SK-N-SH (cell line): ENCODE data around the gene RAB3B. TPM values are rescaled to one million over a fixed set of nuclear protein-coding genes. Genes with fewer than 3 reads are reported as not detected.

Source experiments
- CTCF ChIA-PET: fragments of 300-600, 350-600 bp; formaldehyde crosslinking; extraction: SDS; loops from one replicate; lab custom pipeline; 2021; lab: Yijun Ruan, JAX
- POLR2A ChIA-PET: fragments of 350-600 bp; sonication (Branson Sonifier 250); formaldehyde crosslinking; extraction: SDS; loops from one replicate; lab custom pipeline; 2020; ENCODE audit warnings: antibody characterized with exemption, inconsistent platforms; lab: Yijun Ruan, JAX
- DNase-seq: peaks from one replicate; pipeline ENCODE4 v3.0.0; 2012
- H2AFZ ChIP-seq: fragments of 200-600 bp; sonication (generic); 2 replicates; pipeline ENCODE4 v1.8.1; 2016; ENCODE audit warnings: antibody characterized with exemption, mild to moderate bottlenecking, low read depth
- H3F3A ChIP-seq: fragments of 200-600 bp; sonication (generic); replicated peaks from 2 replicates; pipeline ENCODE3; 2016; ENCODE audit warnings: antibody characterized with exemption, mild to moderate bottlenecking; ENCODE audit not compliant: insufficient read depth
- H3K27ac ChIP-seq, 2 experiments: fragments of 200-500 bp in 1 of 2; fragments of 200-600 bp in 1 of 2; sonication (Bioruptor generic) in 1 of 2; sonication (generic), shearing (Covaris generic) in 1 of 2; 2 replicates each; pipeline versions ENCODE4 v1.5.1 to v1.6.1; 2014 to 2016; ENCODE audit warnings: low read depth in 2 of 2, inconsistent platforms in 1 of 2, low read length in 1 of 2, mild to moderate bottlenecking in 1 of 2, mixed read lengths in 1 of 2
- H3K27me3 ChIP-seq: fragments of 200-600 bp; sonication (generic), shearing (Covaris generic); 2 replicates; pipeline ENCODE4 v1.6.1; 2016; ENCODE audit warnings: mixed run types; ENCODE audit not compliant: insufficient read depth
- H3K36me3 ChIP-seq, 2 experiments: fragments of 200-500 bp in 1 of 2; fragments of 200-600 bp in 1 of 2; sonication (Bioruptor generic) in 1 of 2; sonication (generic) in 1 of 2; replicated peaks in 1 of 2; 2 replicates each; pipeline versions ENCODE3 to v1.5.1; 2014 to 2016; ENCODE audit warnings: low read length in 1 of 2, mild to moderate bottlenecking in 1 of 2; ENCODE audit not compliant: insufficient read depth in 2 of 2, control insufficient read depth in 1 of 2
- H3K4me1 ChIP-seq, 2 experiments: fragments of 200-500 bp in 1 of 2; fragments of 200-600 bp in 1 of 2; sonication (Bioruptor generic) in 1 of 2; sonication (generic), shearing (Covaris generic) in 1 of 2; 2 replicates each; pipeline versions ENCODE4 v1.5.1 to v1.6.1; 2014 to 2016; ENCODE audit warnings: low read depth in 1 of 2, low read length in 1 of 2, mixed run types in 1 of 2; ENCODE audit not compliant: insufficient read depth in 2 of 2, control insufficient read depth in 1 of 2
- H3K4me2 ChIP-seq: fragments of 200-600 bp; sonication (generic), shearing (Covaris generic); 2 replicates; pipeline ENCODE4 v1.6.1; 2017; ENCODE audit warnings: mixed run types
- H3K4me3 ChIP-seq, 2 experiments: fragments of 200-500 bp in 1 of 2; fragments of 200-600 bp in 1 of 2; sonication (Bioruptor generic) in 1 of 2; sonication (generic), shearing (Covaris generic) in 1 of 2; 2 replicates each; pipeline versions ENCODE4 v1.5.1 to v1.8.1; 2014 to 2016; ENCODE audit warnings: low read depth in 2 of 2, inconsistent platforms in 1 of 2, low read length in 1 of 2, mild to moderate bottlenecking in 1 of 2, mixed read lengths in 1 of 2, moderate library complexity in 1 of 2
- H3K79me2 ChIP-seq: fragments of 200-600 bp; sonication (generic); 2 replicates; pipeline ENCODE4 v1.8.1; 2017; ENCODE audit warnings: mild to moderate bottlenecking; ENCODE audit not compliant: insufficient read depth
- H3K9ac ChIP-seq: fragments of 200-600 bp; sonication (generic); 2 replicates; pipeline ENCODE4 v1.6.1; 2017; ENCODE audit warnings: mixed run types
- H3K9me2 ChIP-seq: fragments of 200-600 bp; sonication (generic); 2 replicates; pipeline ENCODE4 v1.6.1; 2017; ENCODE audit warnings: mixed run types
- H3K9me3 ChIP-seq: fragments of 200-600 bp; sonication (generic); 2 replicates; pipeline ENCODE4 v1.6.1; 2017; ENCODE audit warnings: mixed run types, mild to moderate bottlenecking, moderate library complexity
- H4K20me1 ChIP-seq: fragments of 200-600 bp; sonication (generic); 2 replicates; pipeline ENCODE4 v1.6.1; 2017; ENCODE audit warnings: mild to moderate bottlenecking, mixed run types; ENCODE audit not compliant: insufficient read depth
- CHD2 ChIP-seq: fragments of 150-350 bp; IDR thresholded peaks from 2 replicates; pipeline ENCODE4 v1.6.1; 2018; ENCODE audit warnings: low read length; ENCODE audit not compliant: partially characterized antibody
- CTCF ChIP-seq: fragments of 200-600 bp; sonication (generic); IDR thresholded peaks from 2 replicates; pipeline ENCODE4 v1.6.1; 2017; ENCODE audit warnings: antibody characterized with exemption, mild to moderate bottlenecking, moderate library complexity
- ELF1 ChIP-seq: IDR thresholded peaks from 2 replicates; pipeline ENCODE4 v1.4.0; 2012
- EP300 ChIP-seq, 2 experiments: IDR thresholded peaks; 2 replicates each; pipeline versions ENCODE4 v1.4.0 to v1.6.1; 2012; ENCODE audit warnings: borderline replicate concordance in 1 of 2, low read depth in 1 of 2, low read length in 1 of 2
- FOSL2 ChIP-seq: IDR thresholded peaks from 2 replicates; pipeline ENCODE4 v1.4.0; 2012; ENCODE audit warnings: low read depth, mild to moderate bottlenecking, moderate library complexity, borderline replicate concordance
- FOXJ3 ChIP-seq: sonication (generic); formaldehyde crosslinking; IDR thresholded peaks from 2 replicates; pipeline ENCODE4 v1.5.1; 2020; ENCODE audit warnings: mild to moderate bottlenecking, missing genetic modification reagents
- FOXM1 ChIP-seq: IDR thresholded peaks from 2 replicates; pipeline ENCODE4 v1.4.0; 2012; ENCODE audit warnings: low read depth, mild to moderate bottlenecking
- GABPA ChIP-seq: IDR thresholded peaks from 2 replicates; pipeline ENCODE4 v1.4.0; 2012; ENCODE audit warnings: low read depth, mild to moderate bottlenecking
- JUND ChIP-seq: IDR thresholded peaks from 2 replicates; pipeline ENCODE4 v1.4.0; 2012
- MEF2A ChIP-seq: IDR thresholded peaks from 2 replicates; pipeline ENCODE4 v1.4.0; 2012; ENCODE audit warnings: low read depth, borderline replicate concordance
- MXI1 ChIP-seq: IDR thresholded peaks from 2 replicates; pipeline ENCODE4 v1.6.1; 2012; ENCODE audit warnings: mild to moderate bottlenecking, low read depth, low read length, improper control_type of control experiment
- NFIC ChIP-seq: IDR thresholded peaks from 2 replicates; pipeline ENCODE4 v1.4.0; 2012; ENCODE audit warnings: borderline replicate concordance
- NRF1 ChIP-seq: IDR thresholded peaks from 2 replicates; pipeline ENCODE4 v1.6.1; 2012; ENCODE audit warnings: low read depth, mild to moderate bottlenecking, low read length
- POLR2AphosphoS5 ChIP-seq: IDR thresholded peaks from 2 replicates; pipeline ENCODE4 v1.6.1; 2012; ENCODE audit warnings: low read depth, low read length
- RCOR1 ChIP-seq: fragments of 150-350 bp; IDR thresholded peaks from 2 replicates; pipeline ENCODE4 v1.6.1; 2017; ENCODE audit warnings: antibody characterized with exemption, low read length
- RFX5 ChIP-seq: IDR thresholded peaks from 2 replicates; pipeline ENCODE4 v1.6.1; 2012; ENCODE audit warnings: mild to moderate bottlenecking, improper control_type of control experiment, low read length
- SIN3A ChIP-seq: IDR thresholded peaks from 2 replicates; pipeline ENCODE4 v1.6.1; 2012; ENCODE audit warnings: low read depth, mild to moderate bottlenecking, low read length, moderate library complexity, borderline replicate concordance
- SMC3 ChIP-seq: IDR thresholded peaks from 2 replicates; pipeline ENCODE4 v1.6.1; 2012; ENCODE audit warnings: low read depth, low read length, improper control_type of control experiment
- TAF1 ChIP-seq: IDR thresholded peaks from 2 replicates; pipeline ENCODE4 v1.6.1; 2012; ENCODE audit warnings: low read depth, mild to moderate bottlenecking, low read length, moderate library complexity, borderline replicate concordance
- TCF12 ChIP-seq: IDR thresholded peaks from 2 replicates; pipeline ENCODE4 v1.4.0; 2012
- YY1 ChIP-seq: IDR thresholded peaks from 2 replicates; pipeline ENCODE4 v1.4.0; 2012; ENCODE audit warnings: low read depth, mild to moderate bottlenecking
- WGBS: methylation state at CpG from one replicate; pipeline ENCODE4 v1.1.6; 2017; ENCODE audit warnings: low lambda C conversion rate; 5-methylcytosine and 5-hydroxymethylcytosine counted together
- polyA plus RNA-seq, 3 experiments: library from polyadenylated mRNA; depleted of rRNA; stranded (reverse); fragments of >200 nt; gene quantifications; 2 replicates each; pipeline ENCODE4 v1.2.3, GENCODE V29; 2012
- TF ChIP-seq, protein P1 (sequence below): IDR thresholded peaks from 2 replicates; pipeline ENCODE4 v1.4.0; 2012; ENCODE audit warnings: low read depth
- TF ChIP-seq, protein P2 (sequence below): IDR thresholded peaks from 2 replicates; pipeline ENCODE4 v1.4.0; 2012; ENCODE audit warnings: low read depth, borderline replicate concordance

The RAB3B gene
- polyA plus RNA-seq, 1 of the 3 experiments (the other 2 are of a cell fraction), result 10.2 TPM

DNA sequence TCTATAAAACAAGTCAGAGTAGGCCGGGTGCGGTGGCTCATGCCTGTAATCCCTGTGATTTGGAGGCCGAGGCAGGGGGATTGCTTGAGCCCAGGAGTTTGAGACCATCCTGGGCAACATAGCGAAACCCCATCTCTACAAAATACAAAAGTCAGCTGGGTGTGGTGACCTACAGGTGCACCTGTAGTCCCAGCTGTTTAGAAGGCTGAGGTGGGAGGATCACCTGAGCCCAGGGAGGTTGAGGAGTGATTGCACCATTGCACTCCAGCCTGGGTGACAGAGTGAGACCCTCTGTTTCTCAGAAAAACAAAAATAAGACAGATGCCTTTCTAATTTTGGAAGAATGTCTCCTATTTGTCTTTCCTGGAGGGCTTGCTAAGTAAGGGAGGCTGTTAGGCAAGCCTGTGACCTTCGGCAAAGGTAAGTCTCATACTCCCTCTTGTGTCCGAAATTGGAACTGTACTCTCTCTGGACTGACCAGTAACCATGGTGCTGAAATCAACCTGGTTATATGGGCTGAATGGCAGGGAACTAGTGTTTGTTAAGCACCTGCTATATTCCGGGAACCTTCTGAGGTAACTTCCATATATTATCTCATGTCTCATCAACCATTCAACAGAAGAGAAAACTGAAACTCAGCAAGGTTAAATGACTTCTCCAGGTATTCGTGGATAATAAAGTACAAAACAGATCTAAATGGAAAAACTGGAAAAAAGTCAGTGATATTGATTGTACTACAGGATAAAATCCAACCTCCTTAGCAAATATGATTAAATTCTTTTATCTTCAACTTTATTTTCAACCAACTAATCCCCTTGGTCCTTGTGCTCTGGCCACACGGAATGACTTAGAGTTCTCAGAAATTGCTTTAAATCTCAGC lies 11.8 kb upstream of the RAB3B start (continued):
- TF ChIP-seq, protein P1, sequence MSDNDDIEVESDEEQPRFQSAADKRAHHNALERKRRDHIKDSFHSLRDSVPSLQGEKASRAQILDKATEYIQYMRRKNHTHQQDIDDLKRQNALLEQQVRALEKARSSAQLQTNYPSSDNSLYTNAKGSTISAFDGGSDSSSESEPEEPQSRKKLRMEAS, result no peak
- TF ChIP-seq RFX5, result no peak
- no peak for TF ChIP-seq JUND
- no peak for TF ChIP-seq NRF1
- no peak for TF ChIP-seq FOXJ3
- TF ChIP-seq FOXM1, result no peak
- no peak for TF ChIP-seq EP300 (IDR thresholded peaks at IDR 0.05; ENCODE audit: borderline replicate concordance in 1 of 2, low read depth in 1 of 2, low read length in 1 of 2)
- TF ChIP-seq GABPA, result no peak
- TF ChIP-seq MEF2A, result no peak
- TF ChIP-seq FOSL2, result no peak
- TF ChIP-seq TAF1, result no peak
- TF ChIP-seq SMC3, result peak; percentile 96
- no peak for TF ChIP-seq ELF1
- no peak for TF ChIP-seq MXI1
- peak; percentile 41 for TF ChIP-seq CHD2

GRCh38 chr1:51998701-51999100 lies 8.2 kb upstream of the RAB3B start:
- ChIA-PET POLR2A (no interaction called here), CTCF (interaction anchor here (1.0 to 7.6 kb wide), 2 partner anchors 39 to 100 kb away, joined by 3 to 117 read pairs; no protein-coding TSS in a partner anchor)
- H2AFZ ChIP-seq, result no peak overlapping the region
- no peaks in the 10 kb centered on the region for H3K79me2 ChIP-seq
- H3K27ac ChIP-seq, result no peak overlapping the region
- no peaks in the 10 kb centered on the region for H3K36me3 ChIP-seq
- peaks cover 3 to 6% of the 10 kb centered on the region in 2 experiments; a peak in 1 of 4 replicates for H3K4me1 ChIP-seq
- WGBS, result 75% methylated on average over 1 of the region's 1 CpG
- no peaks in the 10 kb centered on the region for H3K9me2 ChIP-seq
- H3K9ac ChIP-seq, result no peak overlapping the region
- no peaks in the 10 kb centered on the region for H3K27me3 ChIP-seq
- no peaks in the 10 kb centered on the region for H4K20me1 ChIP-seq
- TF ChIP-seq JUND (no peak), SIN3A (no peak), TAF1 (no peak), NFIC (no peak), POLR2AphosphoS5 (no peak), RCOR1 (no peak), EP300 (IDR thresholded peaks at IDR 0.05; ENCODE audit: borderline replicate concordance in 1 of 2, low read depth in 1 of 2, low read length in 1 of 2) (no peak), FOSL2 (no peak), SMC3 (no peak), CTCF (no peak), TCF12 (no peak), YY1 (no peak)
- TF ChIP-seq, protein P1, result no peak
- TF ChIP-seq, protein P2, sequence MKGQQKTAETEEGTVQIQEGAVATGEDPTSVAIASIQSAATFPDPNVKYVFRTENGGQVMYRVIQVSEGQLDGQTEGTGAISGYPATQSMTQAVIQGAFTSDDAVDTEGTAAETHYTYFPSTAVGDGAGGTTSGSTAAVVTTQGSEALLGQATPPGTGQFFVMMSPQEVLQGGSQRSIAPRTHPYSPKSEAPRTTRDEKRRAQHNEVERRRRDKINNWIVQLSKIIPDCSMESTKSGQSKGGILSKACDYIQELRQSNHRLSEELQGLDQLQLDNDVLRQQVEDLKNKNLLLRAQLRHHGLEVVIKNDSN, result no peak
- H3K4me3 ChIP-seq, result no peak overlapping the region
- no peak for DNase-seq
- no peaks in the 10 kb centered on the region for H3F3A ChIP-seq
- no peaks in the 10 kb centered on the region for H3K9me3 ChIP-seq
- H3K4me2 ChIP-seq, result no peak overlapping the region
